Nephron (organoid): ENCODE data around the gene KIRREL3.
A peak's percentile ranks its signal among the peaks of the same experiment; 100 is the strongest.

ENCODE experiments used
- H3K27ac Mint-ChIP-seq, 3 experiments: 2 replicates each; pipeline ENCODE4 v1.8.0; 2020; ENCODE audit warnings: mixed read lengths in 3 of 3, mild to moderate bottlenecking in 2 of 3, moderate library complexity in 1 of 3
- H3K27me3 Mint-ChIP-seq: 2 replicates; pipeline ENCODE4 v1.8.0; 2021; ENCODE audit warnings: low read depth, mild to moderate bottlenecking, moderate library complexity, mixed read lengths
- H3K36me3 Mint-ChIP-seq: 2 replicates; pipeline ENCODE4 v1.8.0; 2020; ENCODE audit warnings: low read depth, mixed read lengths
- H3K4me1 Mint-ChIP-seq: 2 replicates; pipeline ENCODE4 v1.8.0; 2020; ENCODE audit warnings: mixed read lengths
- H3K4me3 Mint-ChIP-seq, 3 experiments: 2 replicates each; pipeline ENCODE4 v1.8.0; 2020; ENCODE audit warnings: mild to moderate bottlenecking in 3 of 3, mixed read lengths in 3 of 3, moderate library complexity in 2 of 3
- H3K9me3 Mint-ChIP-seq: 2 replicates; pipeline ENCODE4 v1.8.0; 2020; ENCODE audit warnings: mixed read lengths
- CTCF ChIP-seq, 3 experiments: fragments of 200-600 bp; sonication (generic); IDR thresholded peaks; one replicate each; pipeline ENCODE4 v1.5.0; 2021; ENCODE audit warnings: antibody characterized with exemption in 3 of 3; ENCODE audit not compliant: unreplicated experiment in 3 of 3

The KIRREL3 gene

GRCh38 chr11:126654886-126655806 lies 345.4 kb downstream of the KIRREL3 start:
- H3K9me3 Mint-ChIP-seq = no peaks in the 10 kb centered on the region
- H3K27ac Mint-ChIP-seq = peak overlapping the region in 2 of 3 experiments; percentile 12 to 42
- peaks cover 17% of the 10 kb centered on the region for H3K4me1 Mint-ChIP-seq
- peaks cover 34% of the 10 kb centered on the region for H3K27me3 Mint-ChIP-seq
- H3K36me3 Mint-ChIP-seq = no peaks in the 10 kb centered on the region
- no peak overlapping the region for H3K4me3 Mint-ChIP-seq
- TF ChIP-seq CTCF (IDR thresholded peaks at IDR 0.05; ENCODE audit: unreplicated experiment in 3 of 3) = no peak

- no peak for TF ChIP-seq CTCF (IDR thresholded peaks at IDR 0.05; ENCODE audit: unreplicated experiment in 3 of 3)
- no peaks in the 10 kb centered on the region for H3K9me3 Mint-ChIP-seq
These were observed 347.5 kb downstream of the KIRREL3 start for GRCh38 chr11:126653040-126653439.

GRCh38 chr11:126647735-126648134 lies 352.8 kb downstream of the KIRREL3 start:
- H3K27me3 Mint-ChIP-seq = peaks cover 3% of the 10 kb centered on the region
- H3K9me3 Mint-ChIP-seq = no peaks in the 10 kb centered on the region
- H3K36me3 Mint-ChIP-seq = no peaks in the 10 kb centered on the region
- H3K4me3 Mint-ChIP-seq = no peak overlapping the region
- H3K4me1 Mint-ChIP-seq = peaks cover 4% of the 10 kb centered on the region
- TF ChIP-seq CTCF (IDR thresholded peaks at IDR 0.05; ENCODE audit: unreplicated experiment in 3 of 3) = no peak
- H3K27ac Mint-ChIP-seq = no peak overlapping the region

More at GRCh38 chr11:126653040-126653439, 347.5 kb downstream of the KIRREL3 start:
- H3K4me1 Mint-ChIP-seq = peaks cover 13% of the 10 kb centered on the region
- H3K4me3 Mint-ChIP-seq = no peak overlapping the region
- H3K27me3 Mint-ChIP-seq = peaks cover 34% of the 10 kb centered on the region
- no peaks in the 10 kb centered on the region for H3K36me3 Mint-ChIP-seq
- H3K27ac Mint-ChIP-seq = no peak overlapping the region

GRCh38 chr11:126646701-126647557 lies 353.6 kb downstream of the KIRREL3 start:
- peaks cover 4% of the 10 kb centered on the region for H3K4me1 Mint-ChIP-seq
- H3K9me3 Mint-ChIP-seq = no peaks in the 10 kb centered on the region
- TF ChIP-seq CTCF (IDR thresholded peaks at IDR 0.05; ENCODE audit: unreplicated experiment in 3 of 3) = no peak
- no peaks in the 10 kb centered on the region for H3K27me3 Mint-ChIP-seq
- no peak overlapping the region for H3K4me3 Mint-ChIP-seq
- no peaks in the 10 kb centered on the region for H3K36me3 Mint-ChIP-seq
- H3K27ac Mint-ChIP-seq = no peak overlapping the region

GRCh38 chr11:126645186-126645585 lies 355.4 kb downstream of the KIRREL3 start:
- Mint-ChIP-seq H3K27me3 (no peaks in the 10 kb centered on the region), H3K9me3 (no peaks in the 10 kb centered on the region), H3K4me3 (no peak overlapping the region), H3K27ac (no peak overlapping the region), H3K36me3 (no peaks in the 10 kb centered on the region), H3K4me1 (peaks cover 4% of the 10 kb centered on the region)
- no peak for TF ChIP-seq CTCF (IDR thresholded peaks at IDR 0.05; ENCODE audit: unreplicated experiment in 3 of 3)
